H1 (cell line): Measurements from ENCODE around the gene HOXC11. TPM values are rescaled to one million over a fixed set of nuclear protein-coding genes. Genes with fewer than 3 reads are reported as not detected.

Source experiments
- CTCF ChIA-PET: fragments of 300-600 bp; sonication (Branson Sonifier 250); formaldehyde crosslinking; loops from one replicate; lab custom pipeline; 2021; ENCODE audit not compliant: partially characterized antibody; lab: Charles Lee
- POLR2A ChIA-PET: fragments of 300-600 bp; sonication (Branson Sonifier 250); formaldehyde crosslinking; loops from one replicate; lab custom pipeline; 2021; ENCODE audit warnings: inconsistent platforms; ENCODE audit not compliant: partially characterized antibody; lab: Charles Lee
- DNase-seq, 2 experiments: peaks; one replicate each; pipeline versions ENCODE4 v3.0.0 to v3.0.0-alpha.2; 2010 to 2022; ENCODE audit warnings: low spot score in 2 of 2, low read depth in 1 of 2, mixed read lengths in 1 of 2
- FAIRE-seq: peaks from 2 replicates; lab custom pipeline; 2011; peaks lifted over from hg19 to GRCh38; lab: Jason Lieb, UNC
- H2AFZ ChIP-seq: 2 replicates; pipeline ENCODE4 v1.8.1; 2012; ENCODE audit warnings: low read length, inconsistent platforms
- H2AK5ac ChIP-seq: 2 replicates; pipeline ENCODE4 v1.6.1; 2013; ENCODE audit warnings: low read depth, low read length
- H2BK120ac ChIP-seq: replicated peaks from 2 replicates; pipeline ENCODE3; 2013; ENCODE audit warnings: low read depth, low read length, inconsistent platforms
- H2BK12ac ChIP-seq: 2 replicates; pipeline ENCODE4 v1.6.1; 2013; ENCODE audit warnings: low read depth, low read length
- H2BK15ac ChIP-seq: 2 replicates; pipeline ENCODE4 v1.6.1; 2013; ENCODE audit warnings: low read length
- H2BK20ac ChIP-seq: 2 replicates; pipeline ENCODE4 v1.6.1; 2013; ENCODE audit warnings: low read length
- H2BK5ac ChIP-seq: 2 replicates; pipeline ENCODE4 v1.6.1; 2013; ENCODE audit warnings: low read depth, low read length
- H3K14ac ChIP-seq: 2 replicates; pipeline ENCODE4 v1.6.1; 2013; ENCODE audit warnings: inconsistent platforms; ENCODE audit not compliant: insufficient read length
- H3K18ac ChIP-seq: 2 replicates; pipeline ENCODE4 v1.6.1; 2013; ENCODE audit warnings: low read length; ENCODE audit errors: extremely low read depth
- H3K23ac ChIP-seq: 2 replicates; pipeline ENCODE4 v1.6.1; 2013; ENCODE audit warnings: inconsistent platforms; ENCODE audit not compliant: insufficient read length
- H3K23me2 ChIP-seq: 2 replicates; pipeline ENCODE4 v1.6.1; 2013; ENCODE audit warnings: low read depth, low read length
- H3K27ac ChIP-seq: 2 replicates; pipeline ENCODE4 v1.6.1; 2011; ENCODE audit warnings: low read depth, low read length, inconsistent platforms
- H3K27me3 ChIP-seq, 4 experiments: replicated peaks in 1 of 4; 1 replicate in 1 of 4; 2 replicates in 3 of 4; pipeline versions ENCODE4 v1.6.1 to v1.8.1; 2011 to 2013; ENCODE audit warnings: low read length in 3 of 4, mild to moderate bottlenecking in 3 of 4, inconsistent platforms in 2 of 4, mixed read lengths in 2 of 4, moderate library complexity in 1 of 4; ENCODE audit not compliant: control insufficient read depth in 3 of 4, insufficient read depth in 3 of 4; ENCODE audit errors: extremely low read depth in 1 of 4
- H3K36me3 ChIP-seq, 4 experiments: 2 replicates each; pipeline versions ENCODE4 v1.6.1 to v1.8.1; 2011 to 2013; ENCODE audit warnings: mild to moderate bottlenecking in 4 of 4, low read length in 3 of 4, moderate library complexity in 2 of 4, control low read depth in 1 of 4, inconsistent platforms in 1 of 4; ENCODE audit not compliant: insufficient read depth in 4 of 4, control insufficient read depth in 2 of 4
- H3K4ac ChIP-seq: replicated peaks from 2 replicates; pipeline ENCODE3; 2013; ENCODE audit warnings: low read length, low read depth, mixed read lengths, inconsistent platforms; ENCODE audit not compliant: insufficient read length
- H3K4me1 ChIP-seq, 4 experiments: replicated peaks in 1 of 4; 1 replicate in 1 of 4; 2 replicates in 3 of 4; pipeline versions ENCODE4 v1.6.1 to v1.8.1; 2011 to 2013; ENCODE audit warnings: low read length in 3 of 4, inconsistent platforms in 2 of 4, mixed read lengths in 1 of 4; ENCODE audit not compliant: insufficient read depth in 4 of 4, control insufficient read depth in 3 of 4
- H3K4me2 ChIP-seq, 2 experiments: 2 replicates each; pipeline versions ENCODE4 v1.6.1 to v1.8.1; 2011 to 2013; ENCODE audit warnings: low read depth in 2 of 2, low read length in 2 of 2, control low read depth in 1 of 2, inconsistent platforms in 1 of 2, mild to moderate bottlenecking in 1 of 2; ENCODE audit not compliant: insufficient read depth in 1 of 2
- H3K4me3 ChIP-seq, 4 experiments: fragments of 200-600, 300-600 bp in 1 of 4; sonication (generic), shearing (Covaris generic), sonication (Bioruptor Twin) in 1 of 4; 2 replicates each; pipeline versions ENCODE4 v1.5.1 to v1.8.1; 2011 to 2016; ENCODE audit warnings: low read length in 4 of 4, low read depth in 3 of 4, control low read depth in 2 of 4, inconsistent platforms in 2 of 4, mild to moderate bottlenecking in 2 of 4, mixed read lengths in 1 of 4, moderate library complexity in 1 of 4; ENCODE audit not compliant: insufficient read depth in 2 of 4; ENCODE audit errors: extremely low read depth in 1 of 4
- H3K56ac ChIP-seq: replicated peaks from 2 replicates; pipeline ENCODE3; 2013; ENCODE audit warnings: low read depth, mild to moderate bottlenecking, mixed read lengths, low read length, inconsistent platforms; ENCODE audit not compliant: insufficient read length
- H3K79me1 ChIP-seq: 2 replicates; pipeline ENCODE4 v1.6.1; 2013; ENCODE audit warnings: low read depth, low read length, control low read depth
- H3K79me2 ChIP-seq, 2 experiments: 2 replicates each; pipeline versions ENCODE4 v1.6.1 to v1.8.1; 2012 to 2013; ENCODE audit warnings: low read length in 2 of 2, mild to moderate bottlenecking in 2 of 2, inconsistent platforms in 1 of 2; ENCODE audit not compliant: insufficient read depth in 2 of 2, control insufficient read depth in 1 of 2
- H3K9ac ChIP-seq, 4 experiments: replicated peaks in 1 of 4; 1 replicate in 1 of 4; 2 replicates in 3 of 4; pipeline versions ENCODE4 v1.6.1 to v1.8.1; 2011 to 2013; ENCODE audit warnings: low read depth in 3 of 4, low read length in 3 of 4, control low read depth in 2 of 4, mild to moderate bottlenecking in 2 of 4, moderate library complexity in 2 of 4, inconsistent platforms in 1 of 4; ENCODE audit errors: extremely low read depth in 1 of 4
- H3K9me3 ChIP-seq, 2 experiments: 2 replicates each; pipeline versions ENCODE4 v1.6.1 to v1.8.1; 2012 to 2013; ENCODE audit warnings: mild to moderate bottlenecking in 2 of 2, moderate library complexity in 2 of 2, control low read depth in 1 of 2, inconsistent platforms in 1 of 2, low read depth in 1 of 2, low read length in 1 of 2, mixed read lengths in 1 of 2; ENCODE audit not compliant: insufficient read depth in 2 of 2
- H4K20me1 ChIP-seq, 2 experiments: replicated peaks in 1 of 2; 2 replicates each; pipeline versions ENCODE3 to v1.8.1; 2011 to 2013; ENCODE audit warnings: inconsistent platforms in 2 of 2, low read length in 2 of 2, mild to moderate bottlenecking in 1 of 2; ENCODE audit not compliant: insufficient read depth in 2 of 2, control insufficient read depth in 1 of 2
- H4K5ac ChIP-seq: 2 replicates; pipeline ENCODE4 v1.6.1; 2013; ENCODE audit warnings: low read length, low read depth, mixed read lengths, inconsistent platforms; ENCODE audit not compliant: insufficient read length
- H4K8ac ChIP-seq: 2 replicates; pipeline ENCODE4 v1.8.0; 2013; ENCODE audit warnings: mild to moderate bottlenecking, moderate library complexity, low read length, inconsistent platforms; ENCODE audit not compliant: insufficient read depth; ENCODE audit errors: extremely low read depth
- H4K91ac ChIP-seq: replicated peaks from 2 replicates; pipeline ENCODE3; 2013; ENCODE audit warnings: low read length, mixed read lengths, inconsistent platforms; ENCODE audit not compliant: insufficient read length
- CBX5 ChIP-seq: fragments of 300-800, 300-1000 bp; sonication (generic); IDR thresholded peaks from 2 replicates; pipeline ENCODE4 v1.7.1; 2016; ENCODE audit warnings: antibody characterized with exemption, low read length, low read depth
- CBX8 ChIP-seq: fragments of 300-800, 300-1000 bp; sonication (generic); IDR thresholded peaks from 2 replicates; pipeline ENCODE4 v1.7.1; 2016; ENCODE audit warnings: low read depth, low read length, borderline replicate concordance
- EZH2 ChIP-seq: fragments of 200-600 bp; sonication (generic); IDR thresholded peaks from 2 replicates; pipeline ENCODE4 v1.7.1; 2012; ENCODE audit warnings: low read depth, mild to moderate bottlenecking, moderate library complexity, low read length, inconsistent platforms; ENCODE audit not compliant: severe bottlenecking
- RNF2 ChIP-seq: fragments of 200-900, 300-1000 bp; sonication (generic); IDR thresholded peaks from 2 replicates; pipeline ENCODE4 v1.7.1; 2016; ENCODE audit warnings: borderline replicate concordance, low read depth, mild to moderate bottlenecking, antibody characterized with exemption, low read length; ENCODE audit not compliant: poor library complexity, severe bottlenecking; ENCODE audit errors: missing control alignments
- SUZ12 ChIP-seq: fragments of 200-600 bp; sonication (generic); IDR thresholded peaks from 2 replicates; pipeline ENCODE4 v1.6.1; 2012; ENCODE audit warnings: mild to moderate bottlenecking, inconsistent platforms, low read length, moderate library complexity, mixed read lengths
- TAF1 ChIP-seq: IDR thresholded peaks from 2 replicates; pipeline ENCODE4 v1.6.1; 2011; ENCODE audit warnings: mild to moderate bottlenecking, low read depth, low read length
- WGBS, 2 experiments: shearing (Covaris generic) in 1 of 2; methylation state at CpG; one replicate each; pipeline versions ENCODE4 v1.1.6 to v1.1.7; 2013 to 2015; ENCODE audit warnings: low lambda C conversion rate in 2 of 2, mixed read lengths in 2 of 2, inconsistent platforms in 1 of 2, low coverage in 1 of 2, missing lambda C conversion rate in 1 of 2; ENCODE audit not compliant: insufficient replicate concordance in 2 of 2, insufficient coverage in 1 of 2, insufficient read length in 1 of 2; ENCODE audit errors: extremely low coverage in 1 of 2, missing lambda C conversion rate in 1 of 2; 5-methylcytosine and 5-hydroxymethylcytosine counted together
- polyA plus RNA-seq, 7 experiments: library from polyadenylated mRNA; depleted of rRNA in 3 of 7; stranded (reverse) in 5 of 7; unstranded in 2 of 7; fragments of >200 nt in 5 of 7; fragments of 200-250 nt in 2 of 7; gene quantifications; 1 replicate in 5 of 7; 2 replicates in 1 of 7; 4 replicates in 1 of 7; pipeline versions ENCODE4 v1.2.1 to v1.2.3, GENCODE V29; 2011 to 2013; ENCODE audit warnings: missing spikeins in 2 of 7, mixed read lengths in 2 of 7
- total RNA-seq: library from RNA; stranded (reverse); fragmentation: NEBNext Ultra II Directional; extraction: Animal tissue kit (Norgen Biotek cat#: 25700); gene quantifications from 2 replicates; pipeline ENCODE4 v1.2.1, GENCODE V29; 2021

HOXC11 gene
- total and polyA plus RNA-seq, 2 of the 8 experiments (the other 6 are each of a cell fraction or from before 2014, with no cell fraction given), result not detected

GRCh38 chr12:53928054-53928835 lies 44.7 kb upstream of the HOXC11 start:
- peak overlapping the region in 1 of 2 experiments; percentile 36; a peak in 2 of 4 replicates for H3K4me2 ChIP-seq
- H3K23ac ChIP-seq, result no peak overlapping the region
- no peak overlapping the region for H2BK5ac ChIP-seq
- H4K91ac ChIP-seq, result no peak overlapping the region
- no peak overlapping the region for H2BK20ac ChIP-seq
- no peak overlapping the region for H4K5ac ChIP-seq
- H3K27ac ChIP-seq, result no peak overlapping the region
- ChIA-PET CTCF (interaction anchor here (1.3 to 1.9 kb wide), 5 partner anchors 12 to 159 kb away, joined by 3 to 5 read pairs (median 4); no protein-coding TSS in a partner anchor), POLR2A (interaction anchor here (0.6 kb wide), 1 partner anchor 225 kb away, joined by 3 read pairs; no protein-coding TSS in a partner anchor)
- H3K23me2 ChIP-seq, result no peaks in the 10 kb centered on the region
- no peak for DNase-seq
- H2BK12ac ChIP-seq, result no peak overlapping the region
- no peaks in the 10 kb centered on the region for H3K79me2 ChIP-seq
- no peak overlapping the region for H3K4me3 ChIP-seq
- H2BK120ac ChIP-seq, result no peak overlapping the region
- H4K20me1 ChIP-seq, result peaks cover 6 to 16% of the 10 kb centered on the region in 2 experiments
- no peak overlapping the region; a peak in 1 of 7 replicates for H3K9ac ChIP-seq
- no peak overlapping the region for H2AFZ ChIP-seq
- H3K9me3 ChIP-seq, result no peaks in the 10 kb centered on the region
- H3K36me3 ChIP-seq, result no peaks in the 10 kb centered on the region
- H3K56ac ChIP-seq, result no peak overlapping the region
- no peak overlapping the region for H3K18ac ChIP-seq
- H3K14ac ChIP-seq, result no peak overlapping the region
- TF ChIP-seq SUZ12 (peak; percentile 93), EZH2 (peak; percentile 94), RNF2 (peak; percentile 92), TAF1 (no peak), CBX5 (no peak), CBX8 (0 out of 2 replicates have a peak, but pooled peaks have one; percentile 95)
- no peaks in the 10 kb centered on the region for H3K79me1 ChIP-seq
- H3K4me1 ChIP-seq, result peaks cover 0 to 8% (median 2%) of the 10 kb centered on the region in 4 experiments; a peak in 4 of 7 replicates
- H2BK15ac ChIP-seq, result no peak overlapping the region
- H2AK5ac ChIP-seq, result no peak overlapping the region
- peaks cover 83 to 100% (median 97%) of the 10 kb centered on the region in 4 experiments for H3K27me3 ChIP-seq
- peak overlapping the region; percentile 57; the same call in 1 of the 2 replicates for H4K8ac ChIP-seq
- 11% methylated on average over 31 of the region's 31 CpGs; no CpG with 5 or more reads in 1 of the 2 experiments for WGBS, 2 experiments
- no peak overlapping the region for H3K4ac ChIP-seq
- no peak for FAIRE-seq
